ENCODE measurements around the gene B4GALNT3.
"Not testable (repeated sequence)": the region's sequence is repeated elsewhere in the genome, so short reads cannot be mapped to it uniquely, and the experiment has no call there.

B4GALNT3 gene

DNA sequence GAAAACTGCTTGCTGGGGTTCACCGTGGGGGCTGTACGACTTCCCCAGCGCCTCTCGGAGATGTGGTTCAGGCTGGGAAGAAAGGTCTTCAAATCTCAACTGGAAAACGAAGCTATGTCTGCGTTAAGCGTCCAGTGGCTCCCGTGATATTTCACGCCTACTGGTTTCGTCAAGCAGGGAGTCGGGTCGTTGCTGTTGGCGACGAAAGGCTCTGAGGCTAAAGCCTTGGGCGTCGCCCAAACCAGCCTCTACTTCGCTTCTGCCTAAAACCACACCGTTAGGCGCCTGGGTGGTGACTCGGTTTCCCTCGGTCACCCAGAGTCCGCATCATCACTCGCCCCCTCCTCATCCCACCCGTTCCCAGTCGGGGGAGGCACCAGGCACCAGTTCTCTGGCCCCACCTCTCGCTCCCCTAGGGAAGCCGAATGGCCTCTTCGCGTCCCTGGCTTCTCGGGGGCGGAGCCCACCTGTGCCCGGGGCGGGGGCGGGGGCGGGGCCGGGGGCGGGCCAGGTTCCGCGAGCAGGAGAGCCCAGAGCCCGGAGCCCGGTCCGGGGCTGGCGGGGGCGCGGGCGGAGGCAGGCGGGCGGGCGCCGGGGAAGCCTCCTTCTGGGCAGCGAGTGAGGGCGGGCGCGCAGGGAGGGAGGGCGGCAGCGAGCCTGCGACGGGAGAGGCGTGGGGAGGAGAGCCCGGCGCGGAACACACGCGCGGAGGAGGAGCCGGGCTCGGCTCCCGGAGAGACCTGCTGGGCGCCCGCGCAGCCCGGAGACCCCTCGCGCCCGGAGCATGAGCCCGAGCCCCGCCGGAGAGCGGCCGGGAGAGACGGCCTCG is at the start of gene B4GALNT3:
B4GALNT3 (plus strand) TSS at position 510 of the 829 bp plus-strand sequence. CDS start 438 bp downstream, outside the sequence.
- Mint-ChIP-seq H3K36me3 (ENCODE audit: low read depth) (peaks cover 5% of the 10 kb centered on the region), H3K4me1 (peaks cover 45% of the 10 kb centered on the region), H3K4me3 (peak within 1 kb of the TSS; percentile 86), H3K27me3 (ENCODE audit: low read depth, poor library complexity) (peaks cover 57% of the 10 kb centered on the region), H3K27ac (no peak within 1 kb of the TSS), H3K9me3 (no peaks in the 10 kb centered on the region)
- TF ChIP-seq, protein P1, sequence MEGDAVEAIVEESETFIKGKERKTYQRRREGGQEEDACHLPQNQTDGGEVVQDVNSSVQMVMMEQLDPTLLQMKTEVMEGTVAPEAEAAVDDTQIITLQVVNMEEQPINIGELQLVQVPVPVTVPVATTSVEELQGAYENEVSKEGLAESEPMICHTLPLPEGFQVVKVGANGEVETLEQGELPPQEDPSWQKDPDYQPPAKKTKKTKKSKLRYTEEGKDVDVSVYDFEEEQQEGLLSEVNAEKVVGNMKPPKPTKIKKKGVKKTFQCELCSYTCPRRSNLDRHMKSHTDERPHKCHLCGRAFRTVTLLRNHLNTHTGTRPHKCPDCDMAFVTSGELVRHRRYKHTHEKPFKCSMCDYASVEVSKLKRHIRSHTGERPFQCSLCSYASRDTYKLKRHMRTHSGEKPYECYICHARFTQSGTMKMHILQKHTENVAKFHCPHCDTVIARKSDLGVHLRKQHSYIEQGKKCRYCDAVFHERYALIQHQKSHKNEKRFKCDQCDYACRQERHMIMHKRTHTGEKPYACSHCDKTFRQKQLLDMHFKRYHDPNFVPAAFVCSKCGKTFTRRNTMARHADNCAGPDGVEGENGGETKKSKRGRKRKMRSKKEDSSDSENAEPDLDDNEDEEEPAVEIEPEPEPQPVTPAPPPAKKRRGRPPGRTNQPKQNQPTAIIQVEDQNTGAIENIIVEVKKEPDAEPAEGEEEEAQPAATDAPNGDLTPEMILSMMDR (IDR thresholded peaks at IDR 0.05) = no peak
- peak; percentile 79 for DNase-seq

DNA sequence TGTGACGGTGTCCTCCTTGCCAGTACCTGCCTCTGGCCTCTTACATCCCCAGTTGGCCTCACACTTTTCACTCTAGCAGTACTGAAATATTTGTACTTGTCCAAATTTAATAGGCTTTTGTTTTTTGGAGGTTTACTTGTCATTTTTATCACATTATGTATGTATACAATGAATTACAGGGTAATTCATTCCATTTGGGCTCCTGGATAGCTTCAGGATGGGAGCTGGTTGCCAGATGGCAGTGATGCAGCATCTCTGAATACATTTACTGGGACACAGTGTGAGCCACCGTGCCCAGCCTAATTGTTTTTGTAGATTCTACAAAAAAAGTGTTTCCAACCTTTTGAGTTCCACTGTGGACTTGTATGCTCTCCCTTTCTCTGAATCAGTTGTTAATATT is 44.9 kb upstream of the B4GALNT3 start:
- DNase-seq = no peak
- no peak overlapping the region for H3K4me3 Mint-ChIP-seq
- no peaks in the 10 kb centered on the region for H3K9me3 Mint-ChIP-seq
- TF ChIP-seq, protein P1 (IDR thresholded peaks at IDR 0.05) = no peak
- H3K4me1 Mint-ChIP-seq = no peaks in the 10 kb centered on the region
- peaks cover 4% of the 10 kb centered on the region for H3K27me3 Mint-ChIP-seq (ENCODE audit: low read depth, poor library complexity)
- H3K27ac Mint-ChIP-seq = peak overlapping the region; percentile 0
- H3K36me3 Mint-ChIP-seq (ENCODE audit: low read depth) = peaks cover 73% of the 10 kb centered on the region

DNA sequence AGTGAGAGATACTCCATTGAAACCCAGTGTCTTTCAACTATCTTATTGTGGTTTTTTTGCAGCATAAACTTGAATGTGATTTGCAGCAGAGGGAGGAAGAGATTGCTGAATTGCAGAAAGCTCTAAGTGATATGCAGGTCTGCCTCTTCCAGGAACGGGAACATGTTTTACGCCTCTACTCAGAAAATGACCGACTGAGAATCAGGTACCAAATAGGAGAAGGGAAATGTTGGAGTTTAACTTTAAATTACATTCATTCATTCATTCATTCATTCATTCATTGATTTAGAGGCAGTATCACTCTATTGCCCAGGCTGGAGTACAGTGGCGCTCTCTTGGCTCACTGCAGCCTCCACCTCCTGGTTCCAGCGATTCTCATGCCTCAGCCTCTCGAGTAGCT is 41.3 kb upstream of the B4GALNT3 start:
- no peak for DNase-seq
- H3K36me3 Mint-ChIP-seq (ENCODE audit: low read depth) = peaks cover 60% of the 10 kb centered on the region
- H3K27me3 Mint-ChIP-seq (ENCODE audit: low read depth, poor library complexity) = no peaks in the 10 kb centered on the region
- no peaks in the 10 kb centered on the region for H3K4me1 Mint-ChIP-seq
- TF ChIP-seq, protein P1 (IDR thresholded peaks at IDR 0.05) = no peak
- no peak overlapping the region for H3K4me3 Mint-ChIP-seq
- no peaks in the 10 kb centered on the region for H3K9me3 Mint-ChIP-seq
- no peak overlapping the region for H3K27ac Mint-ChIP-seq

DNA sequence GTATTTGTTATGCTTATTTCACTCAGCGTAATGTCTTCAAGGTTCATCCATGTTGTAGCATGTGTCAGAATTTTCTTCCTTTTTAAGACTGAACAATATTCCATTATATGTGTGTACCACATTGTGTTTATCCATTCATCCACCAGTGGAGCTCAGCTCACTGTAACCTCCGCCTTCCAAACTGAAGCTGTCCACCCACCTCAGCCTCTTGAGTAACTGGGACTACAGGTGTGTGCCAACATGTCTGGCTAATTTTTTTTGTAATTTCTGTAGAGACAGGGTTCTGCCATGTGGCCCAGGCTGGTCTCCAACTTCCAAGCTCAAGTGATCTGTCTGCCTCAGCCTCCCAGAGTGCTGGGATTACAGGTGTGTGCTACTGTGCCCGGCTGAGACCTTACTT is 37.2 kb upstream of the B4GALNT3 start:
- H3K27ac Mint-ChIP-seq = peak overlapping the region; percentile 60
- peaks cover 65% of the 10 kb centered on the region for H3K36me3 Mint-ChIP-seq (ENCODE audit: low read depth)
- H3K9me3 Mint-ChIP-seq = no peaks in the 10 kb centered on the region
- TF ChIP-seq, protein P1 (IDR thresholded peaks at IDR 0.05) = no peak
- H3K4me1 Mint-ChIP-seq = no peaks in the 10 kb centered on the region
- H3K27me3 Mint-ChIP-seq (ENCODE audit: low read depth, poor library complexity) = no peaks in the 10 kb centered on the region
- H3K4me3 Mint-ChIP-seq = no peak overlapping the region
- no peak for DNase-seq

DNA sequence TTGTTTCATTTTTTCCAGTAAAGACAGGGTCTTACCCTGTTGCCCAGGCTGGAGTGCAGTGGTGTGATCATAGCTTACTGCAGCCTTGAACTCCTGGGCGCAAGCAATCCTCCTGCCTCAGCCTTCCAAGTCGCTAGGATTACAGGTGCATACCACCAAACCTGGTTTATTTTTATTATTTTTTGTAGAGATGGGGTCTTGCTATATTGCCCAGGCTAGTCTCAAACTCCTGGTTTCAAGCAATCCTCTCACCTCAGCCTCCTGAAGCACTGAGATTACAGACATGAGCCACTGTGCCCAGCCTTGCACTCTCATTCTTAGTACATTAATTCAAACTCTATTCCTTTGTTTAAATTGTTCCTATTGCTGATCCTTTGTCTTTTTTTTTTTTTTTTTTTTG is 24.0 kb upstream of the B4GALNT3 start:
- H3K9me3 Mint-ChIP-seq; H3K4me1 Mint-ChIP-seq; H3K27me3 Mint-ChIP-seq (ENCODE audit: low read depth, poor library complexity); DNase-seq; H3K4me3 Mint-ChIP-seq; H3K27ac Mint-ChIP-seq: not testable (repeated sequence)
- H3K36me3 Mint-ChIP-seq (ENCODE audit: low read depth) = peaks cover 77% of the 10 kb centered on the region

DNA sequence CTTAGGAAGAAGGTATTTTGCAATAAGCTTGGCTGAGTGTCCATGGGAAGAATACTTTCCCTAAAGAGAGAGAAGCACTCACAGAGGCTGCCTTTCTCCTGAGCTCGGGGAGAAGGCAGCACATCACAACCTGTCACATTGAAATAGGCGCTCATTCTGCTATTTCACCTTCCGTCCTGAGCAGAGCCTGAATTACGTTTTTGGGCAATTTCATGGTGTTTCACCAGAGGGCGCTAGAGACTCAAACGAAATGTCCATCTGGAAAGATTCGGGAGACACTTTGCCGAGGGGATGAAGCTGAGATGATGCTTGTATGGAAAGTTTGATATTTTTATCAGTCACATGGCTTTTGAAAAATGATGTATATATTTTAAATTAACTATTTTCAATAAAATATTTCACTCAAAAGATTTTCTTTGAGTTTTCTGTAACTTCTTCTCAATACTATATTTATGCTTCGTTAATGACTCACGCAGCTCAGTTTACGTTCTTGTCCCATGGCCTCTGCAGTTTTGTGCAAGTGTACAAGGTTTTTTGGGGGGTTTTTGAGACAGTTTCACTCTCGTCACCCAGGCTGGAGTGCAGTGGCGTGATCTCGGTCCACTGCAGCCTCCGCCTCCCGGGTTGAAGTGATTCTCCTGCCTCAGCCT is 17.4 kb upstream of the B4GALNT3 start:
- Mint-ChIP-seq H3K4me1 (no peaks in the 10 kb centered on the region), H3K27me3 (ENCODE audit: low read depth, poor library complexity) (peaks cover 7% of the 10 kb centered on the region), H3K27ac (no peak overlapping the region), H3K4me3 (no peak overlapping the region), H3K36me3 (ENCODE audit: low read depth) (peaks cover 45% of the 10 kb centered on the region), H3K9me3 (no peaks in the 10 kb centered on the region)
- TF ChIP-seq, protein P1 (IDR thresholded peaks at IDR 0.05) = peak; percentile 80
- DNase-seq = peak; percentile 72

Measured in nephron progenitor cell (in vitro differentiated cells).